ENCODE measurements around the gene INTS15.
"Not testable (repeated sequence)": the region's sequence is repeated elsewhere in the genome, so short reads cannot be mapped to it uniquely, and the experiment has no call there.

The INTS15 gene

DNA sequence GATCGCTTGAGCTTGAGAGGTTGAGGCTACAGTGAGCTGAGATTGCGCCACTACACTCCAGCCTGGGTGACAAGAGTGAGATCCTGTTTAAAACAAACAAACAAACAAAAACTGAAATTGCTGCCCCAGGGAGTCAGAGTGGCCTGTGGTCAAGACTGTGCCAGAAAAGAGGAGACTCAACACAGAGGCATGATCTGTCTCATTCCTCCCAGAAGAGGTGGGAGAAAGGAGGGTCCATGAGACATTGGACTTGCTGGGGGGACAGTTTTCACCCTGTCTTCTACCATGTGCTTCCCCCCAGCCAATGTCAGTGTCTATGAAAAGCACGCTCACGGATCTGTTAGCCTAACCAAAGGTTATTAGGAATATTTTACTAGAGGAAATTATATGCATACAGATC lies 28.8 kb downstream of the INTS15 start:
- no peak for DNase-seq (ENCODE audit: low read depth)

DNA sequence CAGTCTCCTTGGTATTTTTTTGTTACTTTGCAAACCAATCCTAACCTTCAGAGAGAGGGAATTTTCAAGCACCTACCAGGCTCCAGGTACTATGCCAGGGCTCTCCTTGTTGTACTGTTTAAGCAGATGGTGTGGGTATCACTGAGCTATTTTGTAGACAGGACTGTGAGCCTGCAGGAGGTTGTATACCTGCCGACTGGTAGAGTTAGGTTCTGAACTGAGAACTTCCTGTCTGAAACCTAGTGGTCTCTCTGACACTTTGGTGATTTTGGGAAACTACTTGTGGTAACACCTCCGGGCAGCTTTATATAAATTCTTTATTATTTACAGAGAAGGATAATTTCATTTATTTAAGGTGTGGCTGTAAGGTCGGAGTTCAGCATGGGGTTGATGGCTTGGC lies 30.1 kb downstream of the INTS15 start:
- DNase-seq (ENCODE audit: low read depth) = no peak

DNA sequence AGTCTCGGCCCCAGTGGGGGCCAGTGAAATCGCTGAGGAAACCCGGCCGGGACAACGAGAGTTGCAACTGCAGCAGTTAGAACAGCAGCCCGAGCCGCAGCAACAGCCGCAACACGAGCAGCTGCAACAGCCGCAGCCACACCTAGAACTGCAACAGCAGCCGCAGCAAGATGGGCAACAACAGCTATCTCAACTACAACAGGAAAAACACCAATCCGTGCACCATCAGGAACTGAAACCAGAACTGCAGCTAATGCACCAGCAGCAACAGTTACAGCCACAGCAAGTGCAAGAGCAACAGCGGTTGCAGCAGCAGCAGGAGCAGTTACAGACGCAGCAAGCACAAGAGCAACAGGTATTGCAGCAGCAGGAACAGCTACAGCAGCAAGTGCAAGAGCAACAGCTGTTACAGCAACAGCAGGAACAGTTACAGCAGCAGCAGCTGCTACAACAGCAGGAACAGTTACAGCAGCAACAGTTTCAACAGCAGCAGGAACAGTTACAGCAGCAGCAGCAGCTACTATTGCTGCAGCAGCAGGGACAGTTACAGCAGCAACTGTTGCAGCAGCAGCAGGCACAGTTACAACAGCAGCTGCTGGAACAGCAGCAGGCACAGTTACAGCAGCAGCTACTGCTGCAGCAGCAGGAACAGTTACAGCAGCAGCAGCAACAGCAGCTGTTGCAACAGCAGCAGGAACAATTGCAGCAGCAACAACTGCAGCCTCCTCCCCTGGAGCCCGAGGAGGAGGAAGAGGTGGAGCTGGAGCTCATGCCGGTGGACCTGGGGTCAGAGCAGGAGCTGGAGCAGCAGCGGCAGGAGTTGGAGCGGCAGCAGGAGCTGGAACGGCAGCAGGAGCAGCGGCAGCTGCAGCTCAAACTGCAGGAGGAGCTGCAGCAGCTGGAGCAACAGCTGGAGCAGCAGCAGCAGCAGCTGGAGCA lies 31.6 kb downstream of the INTS15 start:
- no peak for DNase-seq (ENCODE audit: low read depth)

DNA sequence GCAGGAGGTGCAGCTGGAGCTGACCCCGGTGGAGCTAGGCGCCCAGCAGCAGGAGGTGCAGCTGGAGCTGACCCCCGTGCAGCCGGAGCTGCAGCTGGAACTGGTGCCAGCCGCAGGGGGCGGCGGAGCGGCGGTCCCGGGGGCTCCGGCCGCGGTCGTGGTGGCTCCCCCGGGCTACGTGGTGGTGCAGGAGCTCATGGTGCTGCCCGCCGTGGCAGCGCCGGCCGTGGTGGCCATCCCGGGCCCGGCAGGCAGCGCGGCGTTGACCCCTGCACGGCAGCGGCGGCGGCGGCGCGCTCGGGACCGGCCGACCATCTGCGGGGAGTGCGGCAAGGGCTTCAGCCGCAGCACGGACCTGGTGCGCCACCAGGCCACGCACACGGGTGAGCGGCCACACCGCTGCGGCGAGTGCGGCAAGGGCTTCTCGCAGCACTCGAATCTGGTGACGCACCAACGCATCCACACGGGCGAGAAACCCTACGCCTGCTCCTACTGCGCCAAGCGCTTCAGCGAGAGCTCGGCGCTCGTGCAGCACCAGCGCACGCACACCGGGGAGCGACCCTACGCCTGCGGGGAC lies 32.4 kb downstream of the INTS15 start:
- DNase-seq (ENCODE audit: low read depth) = no peak

DNA sequence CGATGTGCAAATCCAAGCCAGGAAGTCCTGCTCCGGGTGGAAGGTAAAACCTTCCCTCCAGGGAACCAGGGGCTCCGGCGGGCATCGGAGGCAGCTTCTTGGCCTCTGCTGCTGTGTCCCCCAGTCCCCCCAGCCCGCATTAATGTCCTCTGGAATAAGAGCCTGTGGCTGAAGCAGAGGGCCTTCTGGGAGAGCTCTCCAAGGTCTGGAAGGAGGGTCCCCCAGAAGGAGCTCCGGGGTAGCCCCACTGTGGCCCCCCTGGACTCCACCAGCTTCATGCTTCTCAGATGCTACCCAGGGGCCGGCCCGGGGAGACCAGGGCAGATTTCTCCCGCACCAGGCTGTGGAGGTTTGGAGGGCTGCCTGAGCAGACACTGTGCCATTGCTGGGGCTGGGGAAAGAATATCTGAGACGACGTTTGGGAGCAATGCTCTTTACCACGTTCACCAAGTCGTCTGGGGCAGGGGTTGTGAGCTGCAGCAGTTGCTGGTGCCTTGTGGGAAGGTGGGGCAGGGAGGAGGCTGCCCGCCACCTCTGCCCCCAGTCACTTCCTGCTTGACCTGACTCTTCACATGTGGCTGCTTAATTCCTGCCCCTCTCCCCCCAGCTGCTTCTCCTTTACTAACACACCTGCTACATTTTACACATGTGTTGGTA lies 33.9 kb downstream of the INTS15 start:
- DNase-seq (ENCODE audit: low read depth) = no peak

DNA sequence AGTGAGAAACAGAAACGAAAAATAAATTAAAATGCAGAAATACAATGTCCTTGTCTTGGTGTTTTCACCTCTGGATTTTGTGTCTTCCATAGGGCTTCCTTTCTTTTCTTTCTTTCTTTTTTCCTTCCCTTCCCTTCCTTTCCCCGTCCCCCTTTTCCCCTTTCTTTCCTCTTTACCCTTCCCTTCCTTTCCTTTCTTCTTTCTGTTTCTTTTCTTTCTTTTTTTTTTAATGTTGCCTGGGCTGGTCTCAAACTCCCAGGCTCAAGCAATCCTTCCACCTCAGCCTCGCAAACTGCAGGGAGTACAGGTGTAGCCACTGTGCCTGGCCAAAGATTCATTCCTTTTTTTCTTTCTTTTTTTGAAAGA lies 34.4 kb downstream of the INTS15 start:
- DNase-seq (ENCODE audit: low read depth) = no peak

DNA sequence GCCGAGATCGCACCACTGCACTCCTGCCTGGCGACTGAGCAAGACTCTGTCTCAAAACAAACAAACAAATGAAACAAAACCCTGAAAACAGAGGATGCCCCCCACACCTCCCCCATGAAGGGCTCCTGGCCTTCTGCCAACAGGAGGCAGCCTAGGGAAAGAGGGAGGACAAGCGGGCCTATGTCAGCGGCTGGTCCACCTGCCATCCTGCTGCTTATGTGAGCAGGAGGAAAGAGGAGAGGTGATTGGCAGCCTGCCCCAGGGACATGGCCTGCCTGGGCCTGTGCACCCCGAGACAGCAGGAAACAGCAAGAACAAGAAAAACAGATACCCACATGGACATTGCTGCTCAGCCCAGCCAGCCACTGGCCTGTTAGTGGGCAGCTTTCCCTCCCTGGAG lies 38.2 kb downstream of the INTS15 start:
- DNase-seq (ENCODE audit: low read depth) = no peak

GRCh38 chr7:6630007-6630849 lies 40.4 kb downstream of the INTS15 start:
- no peak for DNase-seq (ENCODE audit: low read depth)

DNA sequence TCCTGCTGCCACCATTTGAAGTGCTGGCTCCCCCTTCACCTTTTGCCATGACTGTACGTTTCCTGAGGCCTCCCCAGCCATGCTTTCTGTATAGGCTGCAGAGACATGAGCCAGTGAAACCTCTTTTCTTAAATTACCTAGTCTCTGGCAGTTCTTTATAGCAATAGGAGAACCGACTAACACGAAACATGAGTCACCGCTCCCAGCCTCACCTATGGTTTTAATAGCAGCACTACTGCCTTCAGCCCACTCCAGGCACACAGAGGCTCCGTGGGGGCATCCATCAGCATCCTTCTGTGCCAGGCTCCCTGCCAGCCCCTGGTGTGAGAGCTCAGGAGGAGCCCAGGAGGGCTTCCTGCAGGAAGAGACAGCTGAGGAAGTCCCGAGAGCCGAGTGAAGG lies 41.8 kb downstream of the INTS15 start:
- no peak for DNase-seq (ENCODE audit: low read depth)

DNA sequence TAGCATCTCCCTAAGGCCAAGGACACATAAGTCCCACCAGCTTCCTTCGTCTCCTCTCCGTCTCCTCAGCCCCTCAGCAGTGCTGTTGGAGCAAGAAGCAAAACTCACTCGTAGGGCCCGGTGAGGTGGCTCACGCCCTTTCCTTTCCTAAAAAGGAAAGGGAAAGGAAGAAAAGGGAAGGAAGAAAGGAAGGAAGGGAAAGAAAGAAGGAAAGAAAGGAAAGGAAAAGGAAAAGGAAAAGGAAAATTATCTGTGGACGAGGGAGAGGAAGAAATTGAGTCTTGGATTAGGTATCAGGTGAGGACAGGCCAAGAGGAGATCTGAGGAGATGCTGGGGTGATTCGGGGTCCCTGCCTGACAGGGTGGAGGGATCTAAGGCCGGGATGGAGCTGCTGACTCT lies 44.2 kb downstream of the INTS15 start:
- DNase-seq (ENCODE audit: low read depth) = no peak

GRCh38 chr7:6634971-6635370 lies 45.1 kb downstream of the INTS15 start:
- not testable (repeated sequence) for DNase-seq (ENCODE audit: low read depth)

- DNase-seq (ENCODE audit: low read depth) = no peak
These were observed 47.1 kb downstream of the INTS15 start, which contains the start of gene ZNF316 for GRCh38 chr7:6636741-6637543. Gene ZNF316 (plus strand): TSS chr7:6637318. CDS start chr7:6642410, 5,092 bp downstream.

DNA sequence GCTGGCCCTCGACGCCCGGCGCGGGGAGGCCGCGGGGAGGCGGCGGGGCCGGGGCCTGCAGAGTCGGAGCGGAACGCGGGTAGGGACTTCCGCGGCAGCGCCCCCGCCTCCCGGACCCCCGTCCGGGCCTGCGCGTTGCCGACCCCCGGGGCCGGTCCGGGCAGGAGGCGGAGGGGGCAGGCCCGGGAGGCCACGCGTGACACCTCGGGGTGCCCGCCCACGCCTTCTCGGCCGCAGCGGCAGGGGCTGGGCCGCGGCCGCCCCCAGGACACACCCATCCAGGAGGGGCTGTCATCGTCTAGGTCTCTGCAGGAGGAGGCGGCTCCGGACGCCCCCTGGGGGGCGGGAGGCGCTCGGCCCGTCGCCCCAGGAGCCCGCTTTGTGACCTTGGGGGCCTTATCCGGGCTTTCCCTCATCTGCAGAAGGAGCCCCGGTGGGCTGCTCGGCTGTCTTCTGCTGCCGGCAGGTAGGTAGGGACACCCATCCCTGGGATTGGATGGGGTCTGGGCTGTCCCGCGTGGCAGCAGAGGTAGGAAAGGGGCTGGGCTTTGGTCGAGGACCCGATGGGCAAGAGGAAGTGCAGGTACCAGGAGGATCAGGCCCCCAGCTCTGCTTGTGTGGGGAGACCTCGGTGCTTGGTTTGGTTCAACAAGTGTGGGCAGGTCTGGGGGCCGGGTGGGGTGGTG lies 47.9 kb downstream of the INTS15 start:
- no peak for DNase-seq (ENCODE audit: low read depth)

DNA sequence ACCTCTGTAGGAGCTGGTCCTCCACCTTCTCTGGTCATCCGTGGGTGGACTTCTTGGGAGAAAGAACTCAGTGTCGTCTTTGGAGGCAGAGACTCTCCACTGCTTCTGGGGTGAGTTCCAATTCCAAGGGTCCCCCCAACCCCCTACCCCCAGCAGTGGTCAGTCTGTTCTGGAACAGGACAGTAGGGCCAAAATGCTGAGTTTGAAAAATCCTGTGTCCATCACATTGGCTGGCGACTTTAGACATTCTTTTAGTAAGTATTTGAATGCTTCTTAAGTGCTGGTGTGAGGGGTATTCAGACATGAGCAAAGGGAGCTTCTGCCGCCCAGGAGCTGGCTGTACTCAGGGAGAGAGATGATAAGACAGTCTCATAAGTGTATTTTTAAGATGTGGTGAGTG lies 49.2 kb downstream of the INTS15 start:
- DNase-seq (ENCODE audit: low read depth) = no peak

GRCh38 chr7:6639627-6640026 lies 49.8 kb downstream of the INTS15 start:
- no peak for DNase-seq (ENCODE audit: low read depth)

GRCh38 chr7:6640246-6640721 lies 50.5 kb downstream of the INTS15 start:
- no peak for DNase-seq (ENCODE audit: low read depth)

GRCh38 chr7:6641305-6642035 lies 51.6 kb downstream of the INTS15 start:
- DNase-seq (ENCODE audit: low read depth) = no peak

GRCh38 chr7:6642239-6642839 lies 52.5 kb downstream of the INTS15 start:
- no peak for DNase-seq (ENCODE audit: low read depth)

- no peak for DNase-seq (ENCODE audit: low read depth)
These were observed 53.2 kb downstream of the INTS15 start for GRCh38 chr7:6642861-6643640.

Data from HS-5 (cell line).